ENCODE measurements around the gene INTS1. TPM values are rescaled to one million over a fixed set of nuclear protein-coding genes. Genes with fewer than 3 reads are reported as not detected.

INTS1 gene
- total RNA-seq, 1 donor from 2014 or later = 109 TPM

- no peaks in the 10 kb centered on the region for H3K27me3 Mint-ChIP-seq (ENCODE audit: unreplicated experiment)
- no peak overlapping the region for H3K4me3 Mint-ChIP-seq (ENCODE audit: unreplicated experiment)
- H3K27ac Mint-ChIP-seq (ENCODE audit: unreplicated experiment) = no peak overlapping the region
- TF ChIP-seq, protein P1, sequence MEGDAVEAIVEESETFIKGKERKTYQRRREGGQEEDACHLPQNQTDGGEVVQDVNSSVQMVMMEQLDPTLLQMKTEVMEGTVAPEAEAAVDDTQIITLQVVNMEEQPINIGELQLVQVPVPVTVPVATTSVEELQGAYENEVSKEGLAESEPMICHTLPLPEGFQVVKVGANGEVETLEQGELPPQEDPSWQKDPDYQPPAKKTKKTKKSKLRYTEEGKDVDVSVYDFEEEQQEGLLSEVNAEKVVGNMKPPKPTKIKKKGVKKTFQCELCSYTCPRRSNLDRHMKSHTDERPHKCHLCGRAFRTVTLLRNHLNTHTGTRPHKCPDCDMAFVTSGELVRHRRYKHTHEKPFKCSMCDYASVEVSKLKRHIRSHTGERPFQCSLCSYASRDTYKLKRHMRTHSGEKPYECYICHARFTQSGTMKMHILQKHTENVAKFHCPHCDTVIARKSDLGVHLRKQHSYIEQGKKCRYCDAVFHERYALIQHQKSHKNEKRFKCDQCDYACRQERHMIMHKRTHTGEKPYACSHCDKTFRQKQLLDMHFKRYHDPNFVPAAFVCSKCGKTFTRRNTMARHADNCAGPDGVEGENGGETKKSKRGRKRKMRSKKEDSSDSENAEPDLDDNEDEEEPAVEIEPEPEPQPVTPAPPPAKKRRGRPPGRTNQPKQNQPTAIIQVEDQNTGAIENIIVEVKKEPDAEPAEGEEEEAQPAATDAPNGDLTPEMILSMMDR (IDR thresholded peaks at IDR 0.05; ENCODE audit: unreplicated experiment) = no peak
- H3K9me3 Mint-ChIP-seq (ENCODE audit: unreplicated experiment) = no peaks in the 10 kb centered on the region
- DNase-seq (ENCODE audit: low spot score) = no peak
- H3K4me1 Mint-ChIP-seq (ENCODE audit: unreplicated experiment) = no peaks in the 10 kb centered on the region
- no peaks in the 10 kb centered on the region for H3K36me3 Mint-ChIP-seq (ENCODE audit: low read depth, unreplicated experiment)
Observed at GRCh38 chr7:1468643-1469298, 35.4 kb downstream of the INTS1 start.

- Mint-ChIP-seq H3K36me3 (ENCODE audit: low read depth, unreplicated experiment) (no peaks in the 10 kb centered on the region), H3K9me3 (ENCODE audit: unreplicated experiment) (no peaks in the 10 kb centered on the region), H3K27me3 (ENCODE audit: unreplicated experiment) (no peaks in the 10 kb centered on the region), H3K4me3 (ENCODE audit: unreplicated experiment) (no peak overlapping the region), H3K4me1 (ENCODE audit: unreplicated experiment) (no peaks in the 10 kb centered on the region), H3K27ac (ENCODE audit: unreplicated experiment) (no peak overlapping the region)
- no peak for DNase-seq (ENCODE audit: low spot score)
- TF ChIP-seq, protein P1 (IDR thresholded peaks at IDR 0.05; ENCODE audit: unreplicated experiment) = no peak
Observed at GRCh38 chr7:1468203-1468602, 36.0 kb downstream of the INTS1 start.

DNA sequence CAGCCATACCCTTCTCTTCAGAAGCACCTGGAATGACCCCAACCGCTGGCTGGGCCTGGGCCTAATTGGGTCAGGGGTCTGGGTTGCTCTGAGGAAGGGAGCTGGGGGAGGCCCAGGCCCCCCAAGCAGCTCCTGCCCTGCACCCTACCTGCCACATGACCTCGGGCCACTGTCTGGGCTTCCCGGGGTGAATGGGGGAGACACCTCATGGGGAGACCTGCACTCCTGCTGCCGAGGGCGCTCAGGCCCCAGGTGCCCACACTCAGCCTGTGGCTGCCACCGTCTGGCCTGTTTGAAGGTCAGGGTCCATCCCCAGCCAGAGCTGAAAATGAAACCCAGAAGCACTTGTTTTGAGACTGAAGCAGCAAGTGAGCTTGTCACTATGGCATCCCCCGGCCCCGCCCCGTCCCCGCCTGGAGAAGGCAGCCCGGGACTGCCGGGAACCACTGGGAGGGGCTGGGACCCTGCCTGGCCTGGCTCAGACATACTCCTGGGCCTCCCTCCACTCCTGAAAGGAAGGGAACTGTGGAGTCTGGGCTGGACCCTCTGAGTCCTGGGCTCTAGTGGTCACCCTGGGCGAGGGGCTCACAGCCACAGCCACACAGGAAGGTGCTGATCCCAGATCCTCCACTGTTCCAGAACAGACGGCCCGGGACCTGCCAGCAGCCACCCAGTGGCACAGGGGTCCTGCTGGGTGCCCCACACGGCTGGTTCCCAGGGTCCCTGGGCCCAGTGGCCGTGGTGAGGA, 37.5 kb downstream of the INTS1 start:
- Mint-ChIP-seq H3K27ac (ENCODE audit: unreplicated experiment) (no peak overlapping the region), H3K4me1 (ENCODE audit: unreplicated experiment) (peaks cover 6% of the 10 kb centered on the region)
- DNase-seq (ENCODE audit: low spot score) = no peak

GRCh38 chr7:1464694-1465093, 39.5 kb downstream of the INTS1 start:
- Mint-ChIP-seq H3K9me3 (ENCODE audit: unreplicated experiment) (no peaks in the 10 kb centered on the region), H3K4me1 (ENCODE audit: unreplicated experiment) (peaks cover 10% of the 10 kb centered on the region), H3K36me3 (ENCODE audit: low read depth, unreplicated experiment) (no peaks in the 10 kb centered on the region), H3K27me3 (ENCODE audit: unreplicated experiment) (peaks cover 8% of the 10 kb centered on the region), H3K27ac (ENCODE audit: unreplicated experiment) (no peak overlapping the region), H3K4me3 (ENCODE audit: unreplicated experiment) (no peak overlapping the region)
- DNase-seq (ENCODE audit: low spot score) = no peak
- TF ChIP-seq, protein P1 (IDR thresholded peaks at IDR 0.05; ENCODE audit: unreplicated experiment) = no peak

More for the DNA sequence above, 37.5 kb downstream of the INTS1 start:
- no peaks in the 10 kb centered on the region for H3K9me3 Mint-ChIP-seq (ENCODE audit: unreplicated experiment)
- no peaks in the 10 kb centered on the region for H3K36me3 Mint-ChIP-seq (ENCODE audit: low read depth, unreplicated experiment)
- H3K27me3 Mint-ChIP-seq (ENCODE audit: unreplicated experiment) = peaks cover 7% of the 10 kb centered on the region
- TF ChIP-seq, protein P1 (IDR thresholded peaks at IDR 0.05; ENCODE audit: unreplicated experiment) = no peak
- H3K4me3 Mint-ChIP-seq (ENCODE audit: unreplicated experiment) = no peak overlapping the region

- peaks cover 10% of the 10 kb centered on the region for H3K4me1 Mint-ChIP-seq (ENCODE audit: unreplicated experiment)
- H3K4me3 Mint-ChIP-seq (ENCODE audit: unreplicated experiment) = no peak overlapping the region
- H3K9me3 Mint-ChIP-seq (ENCODE audit: unreplicated experiment) = no peaks in the 10 kb centered on the region
- DNase-seq (ENCODE audit: low spot score) = no peak
- H3K36me3 Mint-ChIP-seq (ENCODE audit: low read depth, unreplicated experiment) = no peaks in the 10 kb centered on the region
- no peak overlapping the region for H3K27ac Mint-ChIP-seq (ENCODE audit: unreplicated experiment)
- H3K27me3 Mint-ChIP-seq (ENCODE audit: unreplicated experiment) = peaks cover 8% of the 10 kb centered on the region
- TF ChIP-seq, protein P1 (IDR thresholded peaks at IDR 0.05; ENCODE audit: unreplicated experiment) = no peak
Observed at GRCh38 chr7:1463676-1464223, 40.4 kb downstream of the INTS1 start.

Measured in endothelial cell (in vitro differentiated cells).